A172 (cell line): ENCODE results near the gene DNPH1. TPM values are rescaled to one million over a fixed set of nuclear protein-coding genes. Genes with fewer than 3 reads are reported as not detected.

Experiments used
- DNase-seq: peaks from one replicate; pipeline ENCODE4 v3.0.0-alpha.2; 2015; ENCODE audit warnings: low spot score
- total RNA-seq: library from RNA; depleted of rRNA; stranded (reverse); fragments of >200 nt; shearing (Covaris generic); gene quantifications from 2 replicates; pipeline ENCODE4 v1.2.3, GENCODE V29; 2014

The DNPH1 gene
- total RNA-seq, 1 experiment from 2014 or later, result 120 TPM

DNA sequence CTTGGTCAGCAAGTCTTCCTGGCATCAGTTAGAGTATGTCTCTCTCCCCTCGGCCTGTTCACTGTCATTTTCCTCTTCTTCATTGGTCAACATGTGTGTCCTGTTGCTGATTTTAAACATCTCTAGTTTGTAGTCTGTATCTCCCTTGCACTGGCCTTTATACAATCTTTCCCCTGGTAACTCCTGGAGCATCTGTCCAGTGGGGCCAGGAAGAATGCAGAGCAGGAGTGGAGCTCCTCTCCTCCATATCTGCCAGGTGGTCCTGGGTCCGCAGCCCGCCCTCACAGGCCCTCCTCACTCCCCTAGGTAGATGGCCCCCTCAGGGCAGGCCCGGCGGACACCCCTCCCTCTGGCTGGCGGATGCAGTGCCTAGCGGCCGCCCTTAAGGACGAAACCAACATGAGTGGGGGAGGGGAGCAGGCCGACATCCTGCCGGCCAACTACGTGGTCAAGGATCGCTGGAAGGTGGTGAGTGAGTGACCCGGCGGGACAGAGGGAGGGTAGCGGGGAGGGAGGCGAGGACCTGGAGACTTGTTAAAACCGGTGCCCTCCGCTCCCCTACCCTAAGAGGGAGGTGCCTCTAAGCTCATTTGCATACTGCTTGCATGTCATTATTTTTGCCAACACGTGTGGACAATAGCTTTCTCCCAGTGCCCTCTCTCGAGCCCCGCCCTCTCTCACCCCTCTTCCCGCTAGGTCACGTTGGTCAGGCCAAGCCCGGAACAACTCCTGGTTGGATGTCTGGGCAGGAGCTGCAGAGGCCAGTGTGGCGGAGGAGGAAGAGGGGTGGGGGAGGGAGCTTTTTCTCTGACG, 17.2 kb upstream of the DNPH1 start:
- peak; percentile 11 for DNase-seq

DNA sequence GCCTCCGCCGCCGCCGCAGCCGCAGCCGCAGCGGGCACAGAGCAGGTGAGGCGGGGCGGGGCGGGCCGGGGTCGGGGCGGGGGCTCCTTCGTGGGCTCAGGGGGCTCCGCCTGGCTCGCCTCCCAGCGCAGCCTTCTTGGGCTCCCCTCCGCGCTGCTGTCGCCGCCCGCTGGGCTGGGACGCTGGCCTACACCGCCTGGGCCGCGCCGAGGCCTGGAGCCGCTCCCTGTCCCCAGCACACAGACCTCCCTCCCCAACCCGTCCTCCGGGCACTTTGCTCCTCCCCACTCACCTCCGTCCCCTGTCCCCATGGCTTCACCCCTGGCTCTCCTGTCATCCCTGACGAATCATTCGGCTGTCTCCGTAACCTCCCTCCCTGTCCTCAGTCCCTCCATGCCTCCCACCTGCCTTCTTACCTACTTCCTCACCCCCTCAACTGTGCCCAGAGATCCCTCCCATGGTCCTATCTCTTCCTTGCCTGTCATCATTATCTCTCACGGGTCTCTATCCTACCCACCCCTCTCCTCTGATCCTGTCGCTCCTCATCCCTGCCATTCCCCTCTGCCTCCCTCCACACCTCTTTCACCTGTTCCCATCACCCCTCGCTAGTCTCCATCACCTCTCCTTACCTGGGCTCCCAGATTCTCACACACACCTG, 14.5 kb upstream of the DNPH1 start:
- DNase-seq, result no peak

DNA sequence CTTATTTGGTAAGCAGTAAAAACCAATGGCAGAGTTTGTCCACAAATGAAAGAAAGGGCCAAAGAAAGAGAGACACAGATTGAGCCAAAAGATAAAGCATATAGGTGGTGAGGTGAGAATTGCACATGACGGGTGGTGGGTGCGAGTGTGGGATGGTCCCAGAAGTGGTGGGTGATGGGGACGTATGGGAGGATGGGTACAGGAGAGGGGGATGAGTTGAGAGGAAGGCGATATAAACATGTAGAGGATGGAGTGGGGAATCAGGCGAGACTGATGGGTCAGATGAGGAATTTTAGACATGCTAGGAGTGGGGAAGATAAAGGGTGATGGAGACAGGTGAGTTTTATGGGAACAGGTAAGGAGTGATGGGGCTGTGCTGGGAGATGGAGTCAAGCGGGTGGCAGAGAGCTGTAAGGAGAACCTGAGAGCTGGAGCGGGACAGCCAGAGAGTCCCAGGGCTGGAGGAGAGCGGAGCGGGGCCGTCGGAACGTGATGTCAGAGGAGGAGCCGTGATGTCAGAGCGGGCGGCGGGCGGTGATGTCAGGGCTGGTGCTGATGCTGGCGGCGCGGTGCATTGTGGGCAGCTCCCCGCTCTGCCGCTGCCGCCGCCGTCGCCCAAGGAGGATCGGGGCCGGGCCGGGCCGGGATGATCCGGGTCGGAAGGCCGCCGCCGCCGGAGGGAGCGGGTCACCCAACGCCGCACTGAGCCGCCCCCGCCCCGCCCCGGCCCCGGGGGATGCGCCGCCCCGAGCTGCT, 13.8 kb upstream of the DNPH1 start, which contains the start of gene TTBK1:
Gene TTBK1, plus strand, starts transcription at position 574 of the 756 bp plus-strand sequence. CDS start 3,180 bp downstream, outside the sequence.
- DNase-seq, result no peak

DNA sequence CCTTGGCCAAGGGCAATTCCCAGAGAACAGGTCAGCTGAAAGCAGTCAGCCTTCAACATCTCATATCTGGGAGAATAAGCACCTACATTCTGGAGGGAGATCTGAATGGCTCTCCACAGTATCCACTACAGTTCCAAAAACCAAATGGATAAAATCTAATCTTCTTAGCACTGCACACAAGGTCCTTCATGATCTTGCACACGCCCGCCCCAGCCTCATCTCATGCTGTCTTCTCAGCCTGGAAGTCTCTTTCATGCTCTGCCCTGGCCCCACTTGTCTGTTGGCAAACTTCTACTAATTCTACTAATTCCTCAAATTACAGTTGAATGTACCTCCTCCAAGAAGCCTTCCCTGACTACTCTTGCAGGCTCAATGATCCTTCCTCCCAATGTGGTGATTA, 12.2 kb upstream of the DNPH1 start:
- DNase-seq, result no peak

DNA sequence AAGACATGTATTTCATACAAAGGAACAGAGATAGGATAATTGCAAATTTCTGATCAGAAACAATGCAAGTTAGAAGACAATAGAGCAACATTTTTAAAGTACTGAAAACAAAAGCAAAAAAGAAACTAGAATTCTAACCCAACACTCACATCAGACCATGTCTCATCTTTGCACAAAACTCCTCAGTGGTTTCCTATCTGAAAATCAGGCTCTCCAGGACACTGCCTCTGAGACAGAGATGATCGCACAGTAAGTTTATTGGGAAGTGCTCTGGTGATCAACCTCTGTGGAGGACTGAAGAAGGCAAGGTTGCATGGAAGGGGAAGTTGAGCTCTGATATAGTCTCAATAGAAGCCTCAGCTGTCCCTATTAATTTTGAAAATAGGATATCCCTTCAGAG, 11.7 kb upstream of the DNPH1 start:
- DNase-seq, result no peak

DNA sequence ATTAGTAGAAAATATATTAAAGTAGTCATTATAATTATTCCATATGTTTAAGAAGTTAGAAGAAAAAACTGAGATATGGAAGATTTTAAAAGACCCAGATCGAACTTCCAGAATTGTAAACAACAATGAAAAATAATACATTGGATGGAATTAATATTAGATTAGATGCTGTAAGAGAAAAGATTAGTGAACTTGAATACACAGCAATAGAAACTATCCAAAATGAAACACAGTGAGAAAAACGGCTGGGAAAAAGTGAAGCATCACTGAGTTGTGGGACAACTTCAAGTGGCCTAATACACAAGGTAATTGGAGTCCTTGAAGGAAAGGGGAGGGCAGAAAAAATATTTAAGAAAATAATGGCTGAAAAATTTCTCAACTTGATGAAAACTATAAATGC, 9.8 kb upstream of the DNPH1 start:
- DNase-seq, result no peak

DNA sequence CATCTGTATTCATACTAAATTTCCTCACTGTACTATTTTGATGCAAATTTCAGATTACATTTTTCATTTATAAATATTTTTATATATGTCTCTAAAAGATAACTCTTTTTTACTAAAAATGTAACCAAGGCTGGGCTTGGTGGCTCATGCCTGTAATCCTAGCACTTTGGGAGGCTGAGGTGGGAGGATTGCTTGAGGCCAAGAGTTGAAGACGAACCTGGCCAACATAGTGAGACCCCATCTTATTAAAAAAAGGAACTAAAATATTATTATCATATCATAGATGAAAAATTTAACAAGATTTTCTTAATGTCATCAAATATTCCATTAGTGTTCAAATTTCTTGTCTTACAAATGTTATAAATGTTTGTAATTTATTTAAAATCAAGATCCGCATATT, 6.6 kb upstream of the DNPH1 start:
- no peak for DNase-seq

DNA sequence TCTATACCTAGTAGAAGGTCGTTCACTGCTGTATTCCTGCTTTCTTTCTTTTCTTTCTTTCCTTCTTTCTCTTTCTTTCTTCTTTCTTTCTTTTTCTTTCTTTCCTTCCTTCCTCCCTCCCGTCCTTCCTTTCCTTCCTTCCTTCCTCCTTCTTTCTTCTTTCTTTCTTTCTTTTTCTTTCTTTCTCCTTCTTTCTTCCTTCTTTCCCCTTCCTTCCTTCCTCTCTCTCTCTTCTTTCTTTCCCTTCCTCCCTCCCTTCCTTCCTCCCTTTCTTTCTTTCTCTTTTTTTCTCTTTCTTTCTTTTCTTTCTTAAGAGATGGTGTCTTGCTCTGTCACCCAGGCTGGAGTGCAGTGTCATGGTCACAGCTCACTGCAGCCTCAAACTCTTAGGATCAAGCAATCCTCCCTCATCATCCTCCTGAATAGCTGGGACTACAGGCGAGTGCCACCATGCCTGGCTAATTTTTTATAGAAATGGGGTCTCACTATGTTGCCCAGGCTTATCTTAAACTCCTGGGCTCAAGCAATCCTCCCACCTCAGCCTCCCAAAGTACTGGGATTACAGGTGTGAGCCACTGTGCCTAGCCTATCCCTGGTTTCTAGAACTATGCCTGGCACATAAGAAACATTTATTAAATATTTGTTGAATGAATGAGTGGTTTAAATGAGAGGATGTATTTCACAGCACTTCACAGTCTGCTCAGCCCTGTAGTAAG, 2.6 kb upstream of the DNPH1 start:
- DNase-seq, result no peak

DNA sequence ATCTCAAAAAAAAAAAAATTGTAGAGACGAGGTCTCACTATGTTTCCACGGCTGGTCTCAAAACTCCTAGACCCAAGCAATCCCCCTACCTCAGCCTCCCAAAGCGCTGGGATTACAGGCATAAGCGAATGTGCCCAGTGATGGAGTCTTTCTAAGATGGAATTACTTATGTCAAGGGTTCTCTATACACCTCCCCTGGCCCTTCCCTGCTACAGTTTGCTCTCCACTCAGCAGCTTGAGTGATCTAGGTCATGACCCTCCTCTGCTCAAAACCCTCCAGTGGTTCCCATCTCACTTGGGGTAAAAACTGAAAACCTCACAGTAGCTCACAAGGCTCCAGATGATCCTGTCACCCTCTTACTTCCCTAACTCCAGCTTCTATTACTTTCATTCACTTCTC, 1.8 kb upstream of the DNPH1 start:
- no peak for DNase-seq

DNA sequence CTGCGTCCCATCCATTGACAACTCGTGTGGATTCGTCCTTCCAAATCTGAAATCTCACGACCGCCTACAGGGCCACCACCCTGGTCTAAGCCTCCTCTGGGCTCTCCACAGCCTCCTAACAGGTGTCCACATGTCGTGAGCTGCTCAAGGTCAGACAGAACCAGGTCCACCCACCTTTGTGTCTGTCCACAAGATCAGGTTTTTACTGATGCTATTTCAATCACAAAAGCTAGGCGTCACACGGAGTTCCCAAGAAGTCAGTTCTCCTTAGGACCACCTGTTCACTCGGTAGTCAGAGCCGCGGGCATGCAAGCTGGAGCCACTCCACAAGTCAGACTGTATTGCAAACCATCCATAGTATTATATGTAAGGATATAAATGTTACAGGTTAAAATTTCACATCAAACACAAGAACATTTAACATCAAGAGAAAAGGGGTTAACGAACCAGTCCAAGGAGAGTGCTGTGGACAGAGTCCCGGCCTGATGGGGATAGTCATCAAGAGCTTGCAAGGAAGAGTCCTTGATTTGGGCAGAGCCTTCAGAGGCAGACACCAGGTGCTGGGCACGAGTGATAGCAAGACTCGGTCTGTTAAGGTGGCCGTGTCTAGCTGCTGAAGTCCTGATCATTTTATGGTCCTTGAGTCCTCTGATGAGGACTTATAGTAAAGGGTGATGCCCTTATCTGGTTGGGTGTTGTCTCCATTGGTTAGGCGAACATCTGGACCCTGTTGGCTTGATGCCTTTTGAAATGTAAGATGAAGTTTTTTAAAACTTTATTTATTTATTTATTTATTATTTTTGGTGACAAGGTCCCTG, 731 bp upstream of the DNPH1 start:
- DNase-seq, result no peak

DNA sequence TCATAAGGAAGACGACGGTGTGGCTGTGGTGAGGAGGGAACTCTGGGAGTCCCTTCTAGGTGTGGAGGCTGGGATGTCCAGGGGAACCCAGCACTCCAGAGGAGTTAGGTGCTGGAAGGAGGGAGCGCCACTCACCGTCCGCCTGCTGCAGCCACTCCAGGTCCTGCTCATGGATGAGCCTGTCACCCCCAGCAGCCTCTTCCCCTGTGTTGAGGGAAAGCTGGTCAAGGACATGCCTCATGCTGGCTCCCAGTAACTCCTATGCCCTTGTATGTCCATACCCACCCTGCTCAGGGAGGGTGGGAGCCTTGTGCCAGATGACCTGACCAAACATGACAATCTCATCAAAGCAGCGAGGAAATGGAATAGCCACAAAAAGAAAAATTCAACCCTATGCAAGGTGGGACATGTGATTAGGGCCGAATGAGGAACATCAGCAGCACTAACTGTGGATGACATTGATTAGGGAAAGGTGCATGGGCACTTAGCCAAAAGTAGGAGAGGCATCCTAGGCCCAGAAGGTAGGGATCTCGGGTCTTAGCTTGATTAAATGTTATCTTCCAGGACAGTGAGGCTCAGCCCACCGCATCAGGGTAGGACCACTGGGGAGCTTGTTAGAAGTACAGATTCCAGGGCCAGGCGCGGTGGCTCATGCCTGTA, 3.0 kb downstream of the DNPH1 start:
- no peak for DNase-seq

DNA sequence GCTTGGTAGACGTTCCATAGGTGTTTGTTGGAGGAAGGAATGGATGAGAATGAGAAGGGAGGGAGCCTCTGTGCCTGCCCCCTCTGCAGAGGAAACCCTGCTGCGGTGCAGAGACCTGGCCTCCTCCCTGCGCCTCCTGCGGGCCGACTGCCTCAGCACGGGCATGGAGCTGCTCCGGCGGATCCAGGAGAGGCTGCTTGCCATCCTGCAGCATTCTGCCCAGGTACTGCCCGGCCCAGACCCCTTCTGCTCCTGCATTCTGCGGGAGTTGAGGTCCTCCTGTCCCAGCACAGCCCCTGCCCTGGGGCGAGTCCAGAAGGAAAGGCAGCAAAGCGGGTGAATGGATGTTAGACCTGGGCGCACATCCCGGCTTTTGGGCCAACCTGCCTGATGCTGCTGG, 6.1 kb downstream of the DNPH1 start:
- DNase-seq, result no peak

DNA sequence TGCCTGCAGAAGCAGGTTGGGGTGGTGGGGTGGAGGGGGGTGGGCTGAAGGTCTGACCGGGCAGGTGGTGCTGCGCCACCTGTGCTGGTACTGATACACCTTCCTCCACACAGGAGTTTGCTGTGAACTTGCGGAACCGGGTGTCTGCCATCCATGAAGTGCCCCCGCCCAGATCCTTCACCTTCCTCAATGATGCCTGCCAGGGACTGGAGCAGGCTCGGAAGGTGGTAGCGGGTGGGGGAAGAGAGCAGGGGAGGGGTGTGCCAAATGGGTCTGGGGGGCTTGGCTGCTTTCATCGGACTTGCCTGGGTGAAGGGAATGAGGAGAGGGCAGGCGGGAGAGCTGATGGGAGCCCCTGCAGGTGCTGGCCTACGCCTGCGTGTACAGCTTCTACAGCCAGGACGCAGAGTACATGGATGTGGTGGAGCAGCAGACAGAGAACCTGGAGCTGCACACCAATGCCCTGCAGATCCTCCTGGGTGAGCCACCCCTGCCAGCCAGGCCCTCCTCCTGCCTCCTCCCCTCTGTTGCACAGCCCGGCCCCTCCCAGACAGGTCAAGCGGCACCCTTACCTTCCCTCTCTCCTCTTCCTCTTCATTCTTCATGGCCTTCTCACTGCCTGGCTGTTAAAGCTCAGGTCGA, 6.7 kb downstream of the DNPH1 start:
- DNase-seq, result no peak

DNA sequence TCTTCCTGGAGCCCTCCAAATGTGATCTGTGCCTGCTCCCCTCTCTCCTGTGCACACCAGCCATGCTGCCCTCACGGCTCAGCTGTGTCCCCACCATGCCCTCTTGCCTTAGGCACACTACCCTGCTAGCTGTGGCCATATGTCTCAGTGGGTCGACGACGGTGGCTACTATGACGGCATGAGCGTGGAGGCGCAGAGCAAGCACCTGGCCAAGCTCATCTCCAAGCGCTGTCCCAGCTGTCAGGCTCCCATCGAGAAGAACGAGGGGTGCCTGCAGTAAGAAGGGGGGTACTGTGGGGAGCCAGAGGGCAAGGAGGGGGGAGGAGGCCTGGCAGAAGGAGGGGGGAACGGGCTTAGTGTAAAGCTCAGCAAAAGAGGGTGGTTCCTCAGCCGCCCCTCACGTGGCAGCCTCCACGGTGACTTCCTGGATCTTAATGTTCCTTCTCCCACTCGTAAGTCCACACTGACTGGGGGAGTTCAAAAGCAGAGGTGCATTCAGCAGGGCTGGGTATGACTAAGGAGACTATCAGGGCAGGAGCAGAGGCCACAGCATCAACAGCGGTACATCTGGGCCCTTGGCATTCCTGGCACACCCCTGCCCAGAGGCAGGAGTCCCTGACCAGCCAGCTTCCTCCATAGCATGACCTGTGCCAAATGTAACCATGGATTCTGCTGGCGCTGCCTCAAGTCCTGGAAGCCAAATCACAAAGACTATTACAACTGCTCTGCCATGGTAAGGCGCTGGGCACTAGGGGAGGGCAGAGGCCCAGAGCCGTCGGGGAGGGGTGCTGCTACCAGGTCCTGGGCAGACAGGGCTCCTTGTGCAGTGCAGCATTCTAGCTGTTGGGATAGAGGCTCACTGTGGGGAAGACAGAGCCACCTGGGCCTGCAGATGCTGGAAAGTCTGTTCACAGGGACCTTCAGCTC, 8.0 kb downstream of the DNPH1 start:
- peak; percentile 13 for DNase-seq

DNA sequence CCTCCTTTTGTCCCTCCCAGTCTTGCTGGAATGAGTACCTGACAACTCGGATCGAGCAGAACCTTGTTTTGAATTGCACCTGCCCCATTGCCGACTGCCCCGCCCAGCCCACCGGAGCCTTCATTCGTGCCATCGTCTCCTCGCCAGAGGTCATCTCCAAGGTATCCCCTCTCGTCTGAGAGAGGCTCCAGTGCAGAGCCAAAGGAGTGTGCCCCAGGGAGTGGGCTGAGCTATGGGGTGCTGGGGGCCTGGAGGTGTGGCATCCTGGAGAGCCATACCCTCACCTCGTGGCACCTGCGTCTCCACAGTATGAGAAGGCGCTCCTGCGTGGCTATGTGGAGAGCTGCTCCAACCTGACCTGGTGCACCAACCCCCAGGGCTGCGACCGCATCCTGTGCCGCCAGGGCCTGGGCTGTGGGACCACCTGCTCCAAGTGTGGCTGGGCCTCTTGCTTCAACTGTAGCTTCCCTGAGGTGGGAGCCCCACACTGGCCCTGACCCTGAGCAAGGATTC, 8.8 kb downstream of the DNPH1 start:
- no peak for DNase-seq

DNA sequence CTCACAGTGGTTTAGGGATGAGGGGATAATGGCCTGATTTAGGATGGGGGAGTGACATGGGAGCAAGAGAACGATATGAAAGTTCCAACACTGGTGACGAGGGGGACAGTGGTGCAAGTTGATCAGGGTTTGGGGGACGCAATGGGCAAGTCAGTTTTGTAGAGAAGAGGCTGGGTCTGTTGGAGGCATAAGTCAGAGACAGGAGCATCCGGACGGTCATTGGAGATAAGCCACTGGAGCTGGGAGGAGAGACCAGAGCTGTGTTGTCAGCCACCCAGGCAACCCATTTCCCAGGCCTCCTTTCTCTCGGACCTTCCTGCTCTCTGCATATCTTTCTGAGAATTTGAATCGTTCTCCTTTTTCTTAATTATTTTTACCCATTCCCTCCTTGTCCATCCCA, 9.5 kb downstream of the DNPH1 start:
- DNase-seq, result no peak

DNA sequence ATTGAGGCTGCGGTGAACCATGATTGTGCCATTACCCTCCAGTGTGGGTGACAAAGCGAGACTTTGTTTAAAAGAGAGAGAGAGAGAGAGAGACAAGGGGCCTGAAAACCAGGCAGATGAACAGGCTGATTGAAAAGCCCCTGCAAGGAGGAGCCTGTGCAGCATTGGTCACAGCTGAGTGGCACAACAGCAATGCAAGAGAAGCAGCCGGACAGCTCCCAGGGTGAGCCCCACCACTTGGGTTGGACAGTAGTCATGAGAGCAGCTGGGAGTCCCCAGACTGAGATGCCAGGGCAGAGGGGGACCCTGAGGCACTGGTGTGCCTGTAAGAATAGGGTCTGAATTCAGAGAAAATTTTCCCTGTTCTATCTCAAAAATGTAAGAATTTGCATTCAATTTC, 10.2 kb downstream of the DNPH1 start:
- DNase-seq, result no peak

DNA sequence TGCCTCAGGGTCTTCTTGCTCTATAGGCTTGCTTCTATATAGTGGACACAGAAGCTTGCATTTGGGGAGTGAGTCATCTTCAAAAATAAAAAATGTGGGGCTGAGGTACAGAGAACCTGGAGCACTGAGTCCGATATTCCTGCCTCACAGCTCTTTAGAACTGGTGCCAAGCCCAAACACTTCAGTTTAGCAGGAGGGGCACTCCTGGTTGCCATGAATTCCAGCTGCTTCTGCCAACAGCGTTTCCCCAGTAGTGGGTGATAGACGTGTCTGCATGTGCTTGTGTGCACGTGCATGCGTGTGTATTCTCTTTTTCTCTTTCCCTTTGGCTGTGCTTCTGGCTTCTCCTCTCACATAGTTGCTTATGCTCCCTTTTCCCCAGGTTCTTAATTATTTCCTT, 11.9 kb downstream of the DNPH1 start:
- DNase-seq, result no peak

DNA sequence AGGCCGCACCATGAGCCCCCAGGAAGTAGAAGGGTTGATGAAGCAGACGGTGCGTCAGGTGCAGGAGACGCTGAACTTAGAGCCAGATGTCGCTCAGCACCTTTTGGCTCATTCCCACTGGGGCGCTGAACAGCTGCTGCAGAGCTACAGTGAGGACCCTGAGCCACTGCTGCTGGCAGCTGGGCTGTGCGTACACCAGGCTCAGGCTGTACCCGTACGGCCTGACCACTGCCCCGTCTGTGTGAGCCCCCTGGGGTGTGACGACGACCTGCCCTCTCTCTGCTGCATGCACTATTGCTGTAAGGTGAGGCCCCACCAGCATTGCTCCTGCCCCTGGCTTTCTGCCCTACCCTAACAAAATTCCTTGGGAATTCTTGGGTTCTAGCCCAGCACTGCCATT, 13.1 kb downstream of the DNPH1 start:
- DNase-seq, result no peak
